GM21717 (cell line): Measurements from ENCODE around the gene EVC2.

ENCODE experiments used
- ATAC-seq: cut with Tn5 transposase; IDR thresholded peaks from one replicate; pipeline ENCODE4 v1.9.1; 2021; ENCODE audit warnings: mild to moderate bottlenecking, moderate library complexity; ENCODE audit not compliant: unreplicated experiment

Gene EVC2

DNA sequence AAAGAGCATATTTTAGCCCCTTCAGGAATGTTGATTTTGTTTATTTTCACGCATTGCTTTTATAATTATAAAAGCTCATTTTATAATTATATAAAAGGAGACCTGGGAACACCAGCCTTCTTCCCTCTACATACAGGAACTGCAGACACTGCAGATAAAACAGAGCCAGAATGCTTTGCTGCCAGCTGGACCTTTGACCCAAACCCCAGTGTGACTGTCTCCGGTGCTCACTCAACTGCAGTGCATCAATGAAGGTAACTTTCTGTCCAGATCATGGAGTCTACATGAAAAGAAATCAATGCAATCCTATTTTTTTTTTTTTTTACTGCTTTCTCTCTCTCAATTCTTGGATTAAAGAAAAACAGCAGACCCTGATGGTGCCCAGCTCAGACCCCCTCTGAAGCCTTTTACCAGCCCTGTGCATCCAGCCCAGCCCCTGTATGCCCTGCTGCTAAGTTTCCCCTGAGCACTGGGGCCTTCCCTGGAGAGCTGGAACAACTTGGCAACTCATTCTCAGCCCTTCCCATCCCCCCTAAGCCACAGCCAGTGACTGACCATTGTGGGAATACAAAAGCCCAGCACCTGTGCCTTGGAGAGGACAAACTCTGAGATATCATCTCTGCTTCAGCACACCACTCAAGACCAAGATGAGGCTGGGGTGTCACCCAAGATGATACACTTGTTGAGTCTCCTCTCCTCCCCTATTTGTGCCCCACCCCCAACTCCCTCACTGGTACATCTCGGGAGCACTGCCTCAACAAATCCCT is 182.1 kb downstream of the EVC2 start:
- ATAC-seq, result no peak

DNA sequence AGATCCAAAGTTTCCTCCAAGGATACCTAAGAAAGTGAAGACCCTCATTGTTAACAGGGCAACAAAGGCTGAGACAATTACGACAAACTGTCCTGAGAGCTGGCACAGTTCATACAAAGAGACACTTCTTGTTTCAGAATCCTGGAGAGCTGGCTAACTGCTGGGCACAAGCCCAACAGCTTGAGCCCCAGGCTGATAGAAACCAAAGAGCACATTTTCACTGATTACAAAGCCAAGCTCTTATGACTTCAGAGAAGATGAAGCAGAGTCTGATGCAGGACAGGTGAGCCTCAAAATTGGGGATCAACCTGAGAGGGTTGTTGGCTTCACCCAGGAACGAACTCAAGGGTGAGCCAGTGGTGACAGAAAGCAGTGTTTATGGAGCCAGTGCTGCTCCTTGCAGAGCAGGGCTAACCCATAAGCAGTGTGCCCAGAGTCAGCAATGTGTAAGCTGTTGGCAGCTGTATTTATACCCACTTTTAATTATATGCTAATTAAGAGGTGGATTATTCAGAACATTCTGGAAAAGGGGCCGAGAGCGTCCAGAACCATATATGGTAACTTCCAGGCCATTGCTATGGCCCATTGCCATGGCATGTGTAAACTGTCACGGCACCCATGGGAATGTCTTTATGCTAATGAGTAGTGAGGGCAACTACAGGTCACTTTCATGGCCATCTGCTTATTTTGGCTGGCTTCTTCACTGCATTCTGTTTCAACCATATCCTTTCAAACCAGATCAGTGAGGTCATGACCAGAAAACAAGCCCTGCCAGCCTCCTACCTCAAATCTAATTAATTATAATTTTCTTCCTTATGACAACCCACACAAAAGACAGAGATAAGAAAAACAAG is 183.7 kb downstream of the EVC2 start:
- no peak for ATAC-seq

- ATAC-seq, result no peak
These were observed 191.0 kb downstream of the EVC2 start for GRCh38 chr4:5517372-5517771.

GRCh38 chr4:5515646-5516045 is 192.7 kb downstream of the EVC2 start:
- no peak for ATAC-seq
